Parathyroid adenoma (tissue), 2 donors: Measurements from ENCODE around the gene TSC2.
"Not testable (repeated sequence)": the region's sequence is repeated elsewhere in the genome, so short reads cannot be mapped to it uniquely, and the experiment has no call there.

Experiments used
- H2AFZ ChIP-seq: fragments of 300-600 bp; sonication (generic); one replicate; pipeline ENCODE4 v1.7.0; 2017; ENCODE audit warnings: antibody characterized with exemption, mild to moderate bottlenecking
- H3K27ac ChIP-seq: fragments of 300-600 bp; sonication (generic); one replicate; pipeline ENCODE4 v1.7.0; 2017
- H3K27me3 ChIP-seq: fragments of 300-600 bp; sonication (generic); one replicate; pipeline ENCODE4 v1.7.0; 2017; ENCODE audit warnings: low read length; ENCODE audit not compliant: control insufficient read depth, insufficient read depth
- H3K36me3 ChIP-seq: fragments of 300-600 bp; sonication (generic); one replicate; pipeline ENCODE4 v1.7.0; 2017; ENCODE audit warnings: low read length; ENCODE audit not compliant: control insufficient read depth, insufficient read depth
- H3K4me1 ChIP-seq: fragments of 300-600 bp; sonication (generic); one replicate; pipeline ENCODE4 v1.7.0; 2017; ENCODE audit warnings: control low read depth
- H3K4me2 ChIP-seq: fragments of 300-600 bp; sonication (generic); one replicate; pipeline ENCODE4 v1.7.0; 2017; ENCODE audit warnings: low read length
- H3K4me3 ChIP-seq: fragments of 300-600 bp; sonication (generic); one replicate; pipeline ENCODE4 v1.7.0; 2017; ENCODE audit warnings: low read depth, low read length
- H3K79me2 ChIP-seq: fragments of 300-600 bp; sonication (generic); one replicate; pipeline ENCODE4 v1.7.0; 2017; ENCODE audit warnings: control low read depth
- H3K9ac ChIP-seq: fragments of 300-600 bp; sonication (generic); one replicate; pipeline ENCODE4 v1.7.0; 2017; ENCODE audit warnings: mild to moderate bottlenecking
- H3K9me3 ChIP-seq: fragments of 300-600 bp; sonication (generic); one replicate; pipeline ENCODE4 v1.7.0; 2017; ENCODE audit warnings: low read length; ENCODE audit not compliant: control insufficient read depth
- TF ChIP-seq, protein P1 (sequence below): fragments of 300-600 bp; sonication (generic); IDR thresholded peaks from one replicate; pipeline ENCODE4 v1.7.0; 2017; ENCODE audit warnings: antibody characterized with exemption, mild to moderate bottlenecking
- donor health status: primary hyperparathyroidism.

TSC2 gene

DNA sequence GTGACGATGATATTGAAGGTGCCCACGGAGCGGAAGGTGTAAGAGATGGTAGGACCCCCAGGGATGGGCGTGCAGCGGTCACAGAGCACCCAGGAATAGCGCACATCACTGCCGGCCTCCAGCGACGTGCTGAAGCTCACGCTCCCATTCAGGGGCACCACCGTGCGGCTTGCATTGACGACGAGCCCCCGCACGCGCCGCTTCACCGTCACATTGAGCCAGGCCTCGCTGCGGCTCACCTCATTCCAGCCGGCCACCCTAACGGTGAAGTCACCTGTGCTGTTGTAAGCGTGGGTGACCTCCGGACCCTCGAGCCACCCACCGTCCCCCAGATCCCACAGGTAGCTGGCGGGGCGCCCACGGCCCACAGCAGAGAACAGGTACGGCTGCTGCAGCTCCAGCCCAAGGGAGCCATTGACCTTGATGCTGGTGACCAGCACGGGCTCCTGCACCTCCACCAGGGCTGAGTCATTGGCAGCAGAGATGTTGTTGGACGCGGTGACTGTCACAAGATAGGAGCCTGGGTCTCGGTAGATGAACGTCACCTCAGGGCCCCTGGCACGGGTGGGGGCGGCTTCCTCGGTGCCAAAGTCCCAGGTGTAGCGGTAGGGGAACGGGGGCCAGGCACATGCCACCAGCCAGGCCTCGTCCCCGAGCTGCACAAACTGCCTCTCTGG, 62.7 kb downstream of the TSC2 start:
- H3K36me3 ChIP-seq, H3K9ac ChIP-seq, H2AFZ ChIP-seq, H3K27me3 ChIP-seq, H3K4me2 ChIP-seq, H3K9me3 ChIP-seq, H3K79me2 ChIP-seq, H3K27ac ChIP-seq, H3K4me1 ChIP-seq, H3K4me3 ChIP-seq: not testable (repeated sequence)

DNA sequence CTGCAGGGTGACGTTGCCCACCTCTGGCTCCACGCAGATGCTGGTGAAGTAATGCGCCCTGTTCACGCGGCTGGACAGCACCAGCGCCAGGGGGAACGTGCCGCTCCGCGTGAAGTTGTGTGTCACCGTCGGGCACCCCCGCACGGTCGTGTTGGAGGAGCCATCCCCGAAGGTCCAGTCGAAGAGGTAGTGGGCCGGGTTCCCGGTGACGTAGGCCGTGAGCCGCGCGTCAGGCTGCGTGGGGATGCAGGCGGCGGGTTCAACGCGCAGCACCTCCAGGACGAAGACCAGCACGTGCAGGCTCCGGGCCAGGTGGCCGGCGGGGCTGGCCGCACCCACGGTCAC, 63.2 kb downstream of the TSC2 start:
- H3K4me1 ChIP-seq, H3K4me2 ChIP-seq, H3K79me2 ChIP-seq, H3K36me3 ChIP-seq, H3K9ac ChIP-seq, H3K4me3 ChIP-seq, H3K27ac ChIP-seq, H3K27me3 ChIP-seq, H2AFZ ChIP-seq, H3K9me3 ChIP-seq: not testable (repeated sequence)

DNA sequence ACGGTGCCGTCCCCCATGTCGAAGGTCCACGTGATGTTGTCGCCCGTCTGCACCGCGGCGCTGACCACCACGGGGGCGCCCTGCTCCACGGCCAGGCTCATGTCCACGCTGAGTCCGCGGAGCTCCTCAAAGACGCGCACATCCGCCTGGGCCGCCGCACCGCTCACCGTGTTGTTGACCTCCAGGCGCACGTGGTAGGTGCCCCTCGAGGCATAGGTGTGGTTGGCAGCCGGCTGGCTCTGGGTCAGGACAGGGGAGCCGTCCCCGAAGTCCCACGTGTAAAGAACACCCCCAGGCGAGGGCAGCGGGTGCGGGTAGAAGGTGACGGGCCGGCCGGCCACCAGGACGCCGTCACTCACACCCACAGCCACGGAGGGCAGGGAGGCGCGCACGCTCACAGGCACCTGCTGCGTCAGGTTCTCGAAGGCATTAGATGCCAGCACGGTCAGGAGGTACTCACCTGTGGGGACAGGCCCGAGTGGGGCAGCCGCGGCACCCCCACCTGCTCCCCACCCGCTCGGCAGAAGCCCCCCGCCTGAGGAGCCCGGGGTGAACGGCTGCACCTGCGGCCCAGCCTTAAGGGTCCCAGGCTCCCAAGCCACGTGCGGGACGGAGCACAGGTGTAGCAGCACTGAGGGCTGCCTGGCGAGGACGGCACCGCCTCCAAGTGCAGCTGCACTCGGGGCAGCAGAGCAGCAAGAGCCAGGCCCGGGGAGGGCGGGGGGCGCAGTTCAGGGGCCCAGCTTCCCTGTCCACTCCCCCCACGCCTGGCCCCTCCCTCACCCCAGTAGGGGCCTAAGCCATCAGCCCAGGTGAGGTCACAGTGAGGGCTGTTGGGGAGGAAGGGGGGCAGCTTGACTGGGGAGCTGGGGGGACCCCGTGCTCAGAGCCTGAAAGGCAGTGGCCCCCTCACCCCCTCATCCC, 63.9 kb downstream of the TSC2 start:
- not testable (repeated sequence) for H3K9me3 ChIP-seq, H3K9ac ChIP-seq, H3K4me3 ChIP-seq, H3K4me2 ChIP-seq, H3K27ac ChIP-seq, H3K4me1 ChIP-seq, H3K36me3 ChIP-seq, H3K79me2 ChIP-seq, H2AFZ ChIP-seq, H3K27me3 ChIP-seq

DNA sequence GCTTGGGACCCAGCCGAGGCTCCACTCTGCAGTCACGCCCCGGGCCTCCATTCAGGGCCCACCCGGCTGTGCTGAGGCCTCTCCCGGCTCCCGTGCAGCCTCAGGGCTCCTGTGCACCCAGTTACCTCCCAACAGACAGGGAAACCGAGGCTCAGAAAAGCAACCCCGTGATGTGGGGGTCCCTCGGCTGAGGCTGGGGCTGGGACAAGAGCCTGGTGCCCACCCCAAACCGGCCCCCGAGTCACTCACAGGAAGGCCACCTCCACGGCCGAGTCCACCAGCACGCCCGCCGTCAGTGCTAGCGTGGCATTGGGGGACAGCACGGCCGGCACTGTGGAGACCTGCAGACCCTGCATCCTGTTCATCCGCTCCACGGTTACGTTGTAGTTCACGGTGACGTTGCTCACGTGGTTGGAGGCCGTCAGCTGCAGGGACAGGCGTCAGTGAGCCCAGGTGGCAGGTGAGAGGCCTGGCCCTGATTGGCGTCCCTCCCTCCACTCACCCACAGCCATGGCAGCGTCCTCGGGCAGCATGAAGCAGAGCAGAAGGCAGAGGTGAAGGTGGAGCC, 64.8 kb downstream of the TSC2 start:
- not testable (repeated sequence) for H3K27me3 ChIP-seq, H2AFZ ChIP-seq, H3K9ac ChIP-seq, H3K4me2 ChIP-seq, H3K4me3 ChIP-seq, H3K4me1 ChIP-seq, H3K27ac ChIP-seq, H3K9me3 ChIP-seq, H3K79me2 ChIP-seq, H3K36me3 ChIP-seq

DNA sequence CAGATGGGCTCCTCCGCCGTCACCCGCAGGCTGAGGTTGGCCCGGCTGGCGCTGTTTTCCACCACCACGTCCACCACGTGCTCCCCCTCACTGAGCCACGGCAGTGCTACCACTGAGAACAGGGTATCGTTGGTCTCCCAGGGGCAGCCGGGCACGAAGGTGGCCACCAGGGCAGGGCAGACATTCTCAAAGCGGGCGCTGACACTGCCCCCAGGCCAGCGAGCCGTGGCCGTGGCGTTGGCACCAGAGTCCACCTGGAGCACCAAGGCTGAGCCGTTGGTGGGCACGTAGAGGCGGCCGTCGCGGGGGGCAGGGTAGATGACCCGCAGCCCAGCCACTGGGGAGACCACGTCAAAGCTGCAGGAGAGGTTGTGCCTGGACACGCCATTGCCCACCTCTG, 66.4 kb downstream of the TSC2 start:
- H3K36me3 ChIP-seq, H3K4me1 ChIP-seq, H2AFZ ChIP-seq, H3K4me3 ChIP-seq, H3K9me3 ChIP-seq, H3K4me2 ChIP-seq, H3K79me2 ChIP-seq, H3K27ac ChIP-seq, H3K27me3 ChIP-seq, H3K9ac ChIP-seq: not testable (repeated sequence)

DNA sequence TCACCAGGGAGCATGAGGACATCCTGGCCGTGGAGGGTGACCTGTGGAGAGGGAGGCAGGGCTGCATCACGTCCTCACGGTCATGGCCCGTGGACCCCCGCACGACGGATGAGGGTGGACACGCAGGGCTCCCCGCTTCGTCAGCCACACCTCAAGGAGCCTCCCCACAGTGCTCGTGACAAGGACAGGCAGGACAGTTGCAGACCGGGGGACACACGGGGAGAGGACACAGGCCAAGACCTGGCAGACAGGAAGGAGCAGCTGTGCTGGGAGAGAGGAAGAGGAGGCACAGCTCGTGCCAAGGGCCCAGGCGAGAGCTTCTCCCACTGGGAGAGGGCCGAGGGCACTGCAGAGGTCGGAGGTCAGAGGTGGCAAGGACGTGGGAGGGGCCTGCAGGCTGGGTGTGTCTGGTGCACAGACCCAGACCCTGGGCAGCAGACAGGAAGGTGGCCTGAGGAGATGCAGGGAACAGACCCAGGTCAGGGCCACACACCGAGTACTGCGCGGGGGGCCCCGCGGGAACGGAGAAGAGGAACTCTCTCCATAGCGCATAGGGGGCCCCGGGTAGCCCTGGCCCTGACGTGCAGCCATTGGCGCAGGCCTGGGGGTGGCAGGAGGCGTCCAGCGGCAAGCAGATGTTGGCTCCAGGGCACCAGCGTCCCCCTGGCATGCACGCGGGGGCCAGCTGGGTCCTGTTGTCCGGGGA, 67.3 kb downstream of the TSC2 start:
- not testable (repeated sequence) for H3K79me2 ChIP-seq, H3K9me3 ChIP-seq, H3K4me1 ChIP-seq, H3K27ac ChIP-seq, H3K27me3 ChIP-seq, H2AFZ ChIP-seq, H3K36me3 ChIP-seq, H3K4me2 ChIP-seq, H3K4me3 ChIP-seq, H3K9ac ChIP-seq

DNA sequence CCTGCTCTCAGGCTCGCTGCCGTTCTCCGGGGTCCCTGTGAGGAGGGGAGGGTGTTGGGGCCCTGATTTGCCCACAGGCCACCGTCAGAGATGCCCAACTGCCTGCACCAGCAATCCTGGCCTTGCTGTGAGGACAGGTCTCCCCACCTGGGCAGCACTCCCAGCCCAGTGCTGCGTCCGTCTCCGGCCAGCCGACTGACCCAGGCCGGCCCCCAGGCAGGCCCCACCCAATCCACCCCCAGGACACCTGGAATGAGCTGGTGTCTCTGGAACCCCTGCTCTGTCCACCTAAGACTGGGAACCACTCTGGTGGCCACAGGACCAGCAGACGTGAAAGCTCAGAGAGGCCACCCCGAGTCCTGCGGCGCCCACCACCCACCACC, 67.8 kb downstream of the TSC2 start:
- TF ChIP-seq, protein P1, sequence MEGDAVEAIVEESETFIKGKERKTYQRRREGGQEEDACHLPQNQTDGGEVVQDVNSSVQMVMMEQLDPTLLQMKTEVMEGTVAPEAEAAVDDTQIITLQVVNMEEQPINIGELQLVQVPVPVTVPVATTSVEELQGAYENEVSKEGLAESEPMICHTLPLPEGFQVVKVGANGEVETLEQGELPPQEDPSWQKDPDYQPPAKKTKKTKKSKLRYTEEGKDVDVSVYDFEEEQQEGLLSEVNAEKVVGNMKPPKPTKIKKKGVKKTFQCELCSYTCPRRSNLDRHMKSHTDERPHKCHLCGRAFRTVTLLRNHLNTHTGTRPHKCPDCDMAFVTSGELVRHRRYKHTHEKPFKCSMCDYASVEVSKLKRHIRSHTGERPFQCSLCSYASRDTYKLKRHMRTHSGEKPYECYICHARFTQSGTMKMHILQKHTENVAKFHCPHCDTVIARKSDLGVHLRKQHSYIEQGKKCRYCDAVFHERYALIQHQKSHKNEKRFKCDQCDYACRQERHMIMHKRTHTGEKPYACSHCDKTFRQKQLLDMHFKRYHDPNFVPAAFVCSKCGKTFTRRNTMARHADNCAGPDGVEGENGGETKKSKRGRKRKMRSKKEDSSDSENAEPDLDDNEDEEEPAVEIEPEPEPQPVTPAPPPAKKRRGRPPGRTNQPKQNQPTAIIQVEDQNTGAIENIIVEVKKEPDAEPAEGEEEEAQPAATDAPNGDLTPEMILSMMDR, result no peak
- H3K27me3 ChIP-seq, result no peaks in the 10 kb centered on the region
- H2AFZ ChIP-seq, result no peak overlapping the region
- H3K4me3 ChIP-seq, result no peak overlapping the region
- peaks cover 2% of the 10 kb centered on the region for H3K79me2 ChIP-seq
- no peak overlapping the region for H3K9ac ChIP-seq
- no peaks in the 10 kb centered on the region for H3K36me3 ChIP-seq
- H3K27ac ChIP-seq, result no peak overlapping the region
- H3K4me2 ChIP-seq, result no peak overlapping the region
- no peaks in the 10 kb centered on the region for H3K4me1 ChIP-seq
- H3K9me3 ChIP-seq, result no peaks in the 10 kb centered on the region

DNA sequence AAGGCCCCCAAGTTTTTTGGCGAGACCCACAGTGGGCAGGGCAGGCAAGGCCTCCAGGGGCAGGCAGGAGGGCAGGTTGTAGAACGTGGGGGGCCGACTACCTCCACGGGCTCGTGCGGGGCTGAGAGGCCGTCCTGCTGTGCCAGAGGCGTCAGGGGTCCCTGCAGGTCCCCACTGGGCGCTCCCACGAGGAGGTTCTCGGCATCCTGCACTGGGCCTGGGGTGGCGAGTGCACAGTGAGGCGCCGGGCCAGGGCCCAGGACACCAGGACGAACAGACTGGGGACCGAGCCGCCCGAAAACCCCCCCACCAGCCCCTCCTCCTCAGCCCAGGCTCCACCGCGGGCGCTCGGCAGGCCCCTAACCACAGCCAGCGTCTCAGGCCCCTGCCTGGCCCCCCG, 68.6 kb downstream of the TSC2 start:
- H3K4me2 ChIP-seq, H2AFZ ChIP-seq, H3K9me3 ChIP-seq, H3K4me3 ChIP-seq, H3K79me2 ChIP-seq, H3K9ac ChIP-seq, H3K27me3 ChIP-seq, H3K4me1 ChIP-seq, H3K27ac ChIP-seq, H3K36me3 ChIP-seq: not testable (repeated sequence)

DNA sequence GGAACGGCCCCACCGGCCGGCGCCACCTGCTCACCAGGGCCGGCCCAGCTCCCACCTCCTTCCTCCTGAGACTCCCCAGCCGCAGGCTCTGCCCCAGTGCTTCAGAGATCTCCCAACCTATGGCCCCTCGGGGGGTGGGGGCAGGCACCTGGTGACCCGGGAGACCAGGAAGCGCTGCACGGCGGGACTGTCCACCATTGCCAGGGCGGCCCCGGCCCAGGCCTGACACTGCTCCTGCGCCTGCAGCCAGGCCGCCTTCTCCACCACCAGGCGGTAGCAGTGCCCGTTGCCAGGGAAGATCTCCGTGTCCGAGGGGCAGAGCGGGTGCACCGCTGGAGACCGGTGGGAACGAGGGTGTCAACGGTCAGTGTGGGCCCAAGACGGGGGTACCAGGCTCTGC, 69.6 kb downstream of the TSC2 start:
- H2AFZ ChIP-seq, H3K4me1 ChIP-seq, H3K27ac ChIP-seq, H3K79me2 ChIP-seq, H3K4me3 ChIP-seq, H3K9me3 ChIP-seq, H3K4me2 ChIP-seq, H3K9ac ChIP-seq, H3K27me3 ChIP-seq, H3K36me3 ChIP-seq: not testable (repeated sequence)
